A204.1 (cell line): ENCODE results near the gene PPP1R15A.
"Not testable (repeated sequence)": the region's sequence is repeated elsewhere in the genome, so short reads cannot be mapped to it uniquely, and the experiment has no call there.

ENCODE experiments used
- FAIRE-seq: peaks from 2 replicates; lab custom pipeline; 2012; peaks lifted over from hg19 to GRCh38; lab: Jason Lieb, UNC

PPP1R15A gene

GRCh38 chr19:48872182-48872883, at the start of gene PPP1R15A:
Gene PPP1R15A, plus strand, starts transcription at chr19:48872421. Its CDS starts 813 bp downstream, at chr19:48873234.
- peak; percentile 98 for FAIRE-seq

- no peak for FAIRE-seq
These were observed 49.7 kb upstream of the PPP1R15A start for GRCh38 chr19:48822514-48822913.

GRCh38 chr19:48826606-48827020, 45.6 kb upstream of the PPP1R15A start:
- no peak for FAIRE-seq

GRCh38 chr19:48830088-48830487, 42.1 kb upstream of the PPP1R15A start:
- FAIRE-seq, result no peak

- FAIRE-seq, result no peak
These were observed 41.3 kb upstream of the PPP1R15A start for GRCh38 chr19:48830965-48831364.

- no peak for FAIRE-seq
These were observed 39.2 kb upstream of the PPP1R15A start for GRCh38 chr19:48833049-48833448.

GRCh38 chr19:48833977-48834376, 38.2 kb upstream of the PPP1R15A start:
- no peak for FAIRE-seq

GRCh38 chr19:48835734-48836088, 36.5 kb upstream of the PPP1R15A start:
- FAIRE-seq, result no peak

GRCh38 chr19:48836089-48837017, 35.9 kb upstream of the PPP1R15A start, which contains the start of gene HSD17B14:
Gene HSD17B14, minus strand, starts transcription at chr19:48836491. Its CDS starts 80 bp downstream, at chr19:48836411.
- FAIRE-seq, result no peak

- FAIRE-seq, result peak; percentile 23
These were observed 35.1 kb upstream of the PPP1R15A start for GRCh38 chr19:48837051-48837524.

GRCh38 chr19:48837687-48838086, 34.5 kb upstream of the PPP1R15A start:
- FAIRE-seq, result no peak

- no peak for FAIRE-seq
These were observed 31.2 kb upstream of the PPP1R15A start for GRCh38 chr19:48841047-48841446.

GRCh38 chr19:48841571-48841970, 30.6 kb upstream of the PPP1R15A start:
- no peak for FAIRE-seq

- FAIRE-seq, result no peak
These were observed 29.4 kb upstream of the PPP1R15A start for GRCh38 chr19:48842789-48843162.

- FAIRE-seq, result no peak
These were observed 27.7 kb upstream of the PPP1R15A start for GRCh38 chr19:48844472-48844871.

- no peak for FAIRE-seq
These were observed 26.8 kb upstream of the PPP1R15A start for GRCh38 chr19:48845384-48845783.

- not testable (repeated sequence) for FAIRE-seq
These were observed 25.6 kb upstream of the PPP1R15A start for GRCh38 chr19:48846659-48847058.

- no peak for FAIRE-seq
These were observed 19.9 kb upstream of the PPP1R15A start for GRCh38 chr19:48852292-48852691.

- no peak for FAIRE-seq
These were observed 18.7 kb upstream of the PPP1R15A start for GRCh38 chr19:48853483-48853882.

- no peak for FAIRE-seq
These were observed 18.1 kb upstream of the PPP1R15A start for GRCh38 chr19:48854103-48854502.

- no peak for FAIRE-seq
These were observed 15.3 kb upstream of the PPP1R15A start for GRCh38 chr19:48856921-48857320.

- FAIRE-seq, result no peak
These were observed 13.1 kb upstream of the PPP1R15A start for GRCh38 chr19:48858984-48859710.
